HL-60/S4 treated with phorbol 12-myristate 13-acetate at 8.2 ng/mL for 4 days and 3 days (cell line): ENCODE results near the gene SNX25.

Experiments used
- in situ Hi-C: fragments of 300-500 bp; cut with MboI; formaldehyde crosslinking; loops from 2 replicates; pipeline ENCODE4 v1.15.0; 2022; ENCODE audit warnings: low sequenced_read_pairs

SNX25 gene

DNA sequence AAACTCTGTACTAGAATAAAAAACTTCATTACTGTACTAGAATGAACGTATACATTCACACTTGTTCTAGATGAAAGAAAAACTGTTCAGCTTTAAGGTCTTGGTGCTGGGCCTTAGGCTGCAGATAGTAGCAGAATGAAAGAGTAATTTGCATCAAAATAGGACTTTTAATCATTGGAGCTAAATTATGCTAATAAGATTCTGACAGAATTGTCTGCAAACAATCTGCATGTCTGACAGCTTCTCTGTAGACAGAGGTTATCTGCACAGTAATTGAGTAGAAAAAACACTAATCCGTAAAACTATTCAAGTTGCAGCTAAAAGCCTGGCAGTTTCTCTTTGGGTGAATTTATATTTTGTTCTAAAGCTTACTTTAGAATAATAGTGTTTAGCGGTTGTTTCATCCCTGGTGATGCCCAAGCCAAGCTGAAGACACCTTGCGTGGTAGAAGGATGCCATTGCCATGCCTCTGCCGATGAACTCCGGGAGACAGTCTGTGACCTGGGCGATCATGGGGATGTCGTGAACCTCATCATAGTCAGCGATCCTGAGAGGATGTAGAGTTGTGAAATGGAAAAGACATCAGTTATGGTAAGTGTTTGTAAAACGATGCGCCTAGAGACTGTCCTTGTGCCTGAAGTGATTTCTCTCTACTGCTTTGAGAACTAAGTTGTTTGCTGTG is 161.0 kb downstream of the SNX25 start:
- in situ Hi-C loops = no loop called here

DNA sequence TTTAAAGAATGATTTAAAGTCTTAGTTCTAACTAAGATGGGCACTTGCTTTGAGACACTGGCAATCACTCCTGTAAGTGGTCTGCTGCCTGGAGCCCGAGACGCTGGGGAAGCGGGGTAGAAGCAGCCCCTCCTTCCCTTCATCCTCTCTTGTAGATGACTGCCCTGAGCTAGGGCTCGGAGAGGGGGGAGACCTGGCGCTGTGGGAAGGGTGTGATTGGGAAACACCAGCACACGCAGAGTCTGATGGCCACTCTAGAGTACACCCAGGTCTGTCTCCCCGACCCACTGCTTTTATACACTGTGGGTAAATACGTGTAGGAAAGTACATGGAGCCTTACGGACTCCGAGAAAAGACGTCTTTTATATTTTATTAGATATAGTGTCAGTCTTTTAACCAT is 162.3 kb downstream of the SNX25 start:
- in situ Hi-C loops = no loop called here

DNA sequence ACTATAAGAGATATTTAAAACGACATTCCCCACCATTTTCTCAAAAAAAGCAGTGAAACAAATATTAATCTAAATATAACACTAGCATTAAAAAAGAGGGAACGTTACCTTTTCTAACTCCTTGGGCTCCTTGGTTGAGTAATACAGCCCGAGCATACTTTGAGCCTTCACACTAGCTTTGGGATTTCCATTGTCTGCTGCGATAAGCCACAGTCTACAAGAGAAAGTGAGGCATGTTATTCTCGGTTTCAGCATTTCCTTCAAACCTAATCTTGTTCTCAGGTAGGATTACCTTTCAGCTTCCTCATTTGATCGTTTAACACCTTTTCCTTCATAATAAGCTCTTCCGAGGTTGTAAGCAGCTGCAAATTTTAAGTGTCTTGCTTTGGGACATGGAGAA is 164.6 kb downstream of the SNX25 start:
- in situ Hi-C loops = no loop called here

DNA sequence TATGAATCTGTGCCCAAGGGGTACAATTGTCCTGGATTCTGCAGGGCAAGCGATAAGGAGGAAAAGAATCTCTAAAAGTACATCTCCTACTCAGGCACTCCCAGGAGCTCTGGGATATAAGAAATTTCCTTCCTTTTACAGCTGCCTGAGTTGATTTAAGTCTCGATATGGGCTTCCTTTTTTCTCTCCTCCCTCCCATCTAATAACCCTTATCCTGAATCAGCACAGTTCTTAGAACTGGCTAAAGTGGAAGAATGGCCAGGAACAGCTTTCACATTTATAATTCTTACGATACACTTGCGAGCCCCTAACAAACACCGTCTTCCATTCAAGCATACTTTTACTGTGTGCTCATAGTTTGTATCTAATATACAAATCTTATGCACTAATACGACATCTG is 165.2 kb downstream of the SNX25 start:
- in situ Hi-C loops = no loop called here

DNA sequence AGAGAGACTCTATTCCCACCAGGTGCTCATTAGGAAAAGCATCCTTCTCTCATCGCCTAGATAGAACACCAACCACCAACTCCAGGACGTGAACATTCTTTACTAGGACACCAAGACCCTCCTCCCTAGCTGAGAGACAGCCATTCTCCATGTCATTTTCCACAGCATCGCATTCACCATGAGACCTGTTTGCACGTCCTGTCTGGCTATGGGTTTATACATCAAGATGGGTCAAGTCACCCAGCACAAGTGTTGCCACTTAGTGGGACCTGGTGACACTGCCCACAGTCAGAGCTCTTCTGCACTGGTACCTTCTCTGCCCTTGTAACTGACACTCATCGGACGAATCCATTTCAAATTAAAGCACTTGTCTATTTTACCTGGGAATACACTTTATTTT is 168.9 kb downstream of the SNX25 start:
- in situ Hi-C loops = no loop called here

DNA sequence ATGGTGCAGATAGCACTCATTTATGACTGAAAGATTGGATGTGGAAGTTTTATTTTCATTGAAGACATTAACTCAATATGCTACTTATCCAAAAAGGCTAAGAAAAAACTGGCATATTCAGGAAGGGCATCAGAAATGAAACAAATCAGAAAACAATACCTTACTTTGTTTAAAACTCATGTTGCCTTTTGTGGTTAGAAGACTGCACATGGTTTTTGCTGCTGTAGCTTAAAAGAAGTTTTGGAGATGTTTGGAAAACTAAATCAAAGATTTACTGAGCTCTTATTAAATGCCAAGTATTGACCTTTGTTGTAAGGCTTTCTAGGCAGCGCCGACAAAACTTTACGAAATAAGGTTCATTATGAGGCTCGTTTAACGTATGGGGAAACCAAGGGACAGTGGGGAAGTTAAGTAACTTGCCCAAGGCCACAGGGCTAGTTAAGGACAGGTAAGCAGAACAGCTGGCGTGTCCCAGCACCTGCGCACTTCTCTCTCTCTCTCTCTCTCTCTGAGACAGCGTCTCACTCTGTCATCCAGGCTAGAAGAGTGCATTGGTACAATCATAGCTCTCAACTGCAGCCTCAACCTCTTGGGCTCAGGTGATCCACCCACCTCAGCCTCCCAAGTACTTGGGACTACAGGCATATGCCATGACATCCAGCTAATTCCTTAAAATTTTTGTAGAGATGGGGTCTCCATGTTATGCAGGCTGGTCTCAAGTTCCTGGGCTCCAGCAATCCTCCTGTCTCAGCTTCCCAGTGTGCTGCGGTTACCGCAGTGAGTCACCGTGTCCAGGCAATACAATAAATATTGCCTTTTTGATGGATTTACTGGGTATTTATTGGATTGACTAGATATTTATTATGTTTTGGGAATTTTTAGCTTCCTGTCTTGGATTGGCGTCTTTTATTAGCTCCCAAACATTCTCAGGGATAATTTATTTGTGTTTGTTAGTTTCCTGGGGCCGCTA is 170.2 kb downstream of the SNX25 start:
- in situ Hi-C loops = no loop called here

DNA sequence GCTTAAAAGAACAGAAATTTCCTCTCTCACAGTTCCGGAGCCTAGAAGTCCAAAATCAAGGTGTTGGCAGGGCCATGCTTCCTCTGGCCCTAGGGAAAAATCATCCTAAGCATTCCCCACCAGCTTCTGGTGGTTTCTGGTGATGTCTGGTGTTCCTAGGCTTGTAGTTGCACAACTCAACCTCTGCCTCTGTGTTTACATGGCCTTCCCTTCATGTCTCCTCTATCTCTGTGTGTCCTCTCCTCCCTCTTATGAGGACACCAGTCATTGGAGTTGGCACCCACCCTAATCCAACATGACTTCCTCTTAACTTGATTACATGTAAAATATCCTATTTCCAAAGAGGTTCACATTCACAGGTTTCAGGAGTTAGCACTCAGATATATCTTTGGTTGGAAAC is 170.9 kb downstream of the SNX25 start:
- in situ Hi-C loops = no loop called here

DNA sequence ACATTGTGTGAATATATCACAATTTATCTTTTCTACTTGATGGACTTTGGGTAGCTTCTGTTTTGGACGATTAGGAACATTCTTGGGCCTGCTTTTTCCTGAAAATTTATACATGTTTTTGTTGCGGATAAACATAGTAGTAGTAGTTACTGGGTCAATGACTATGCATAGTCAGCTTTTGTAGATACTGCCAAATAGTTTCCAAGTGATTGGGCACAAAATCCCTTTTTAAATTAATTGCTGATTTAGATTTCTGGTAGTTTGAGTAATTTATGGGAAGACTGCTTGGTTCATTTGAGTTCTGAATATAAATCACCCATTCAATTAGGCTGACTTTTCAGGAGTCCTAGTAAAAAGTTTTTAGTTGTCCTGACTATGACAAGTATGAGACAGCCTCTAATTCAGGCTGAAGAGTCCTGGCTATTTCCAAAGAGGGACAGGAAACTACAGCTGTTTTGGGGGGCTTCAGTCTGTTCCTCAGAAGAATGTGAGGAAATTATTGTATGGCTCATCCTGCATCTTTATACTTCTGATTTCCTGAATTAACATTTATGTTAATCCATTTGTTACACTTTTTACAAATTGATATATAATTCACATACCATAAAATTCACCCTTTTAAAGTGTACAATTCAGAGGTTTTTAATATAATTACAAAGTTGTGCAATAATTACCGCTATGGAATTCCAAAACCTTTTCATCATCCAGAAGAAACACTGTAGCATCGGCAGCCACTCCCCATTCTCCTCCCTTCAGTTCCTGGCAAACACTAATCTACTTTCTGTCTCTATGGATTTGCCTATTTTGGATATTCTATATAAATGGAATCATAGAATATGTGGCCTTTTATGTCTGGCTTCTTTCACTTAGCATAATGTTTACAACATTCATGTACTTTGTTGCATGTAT is 172.1 kb downstream of the SNX25 start:
- in situ Hi-C loops = no loop called here

DNA sequence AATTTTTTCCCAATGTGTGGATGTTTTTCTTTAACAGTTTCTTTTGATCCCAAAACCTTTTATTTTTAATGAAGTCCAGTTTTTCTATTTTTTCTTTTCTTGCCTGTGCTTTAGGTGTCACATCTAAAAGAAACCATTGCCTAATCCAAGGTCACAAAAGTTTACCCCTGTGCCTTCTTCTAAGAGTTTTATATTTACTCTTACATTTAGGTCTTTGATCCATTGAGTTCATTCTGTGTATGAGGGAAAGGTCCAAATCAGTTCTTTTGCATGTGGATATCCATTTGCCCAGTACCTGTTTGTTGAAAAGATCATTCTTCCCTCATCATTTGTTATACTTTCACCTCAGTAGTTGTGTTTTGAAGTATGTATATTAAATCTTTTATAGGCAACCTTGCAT is 173.4 kb downstream of the SNX25 start:
- in situ Hi-C loops = no loop called here

DNA sequence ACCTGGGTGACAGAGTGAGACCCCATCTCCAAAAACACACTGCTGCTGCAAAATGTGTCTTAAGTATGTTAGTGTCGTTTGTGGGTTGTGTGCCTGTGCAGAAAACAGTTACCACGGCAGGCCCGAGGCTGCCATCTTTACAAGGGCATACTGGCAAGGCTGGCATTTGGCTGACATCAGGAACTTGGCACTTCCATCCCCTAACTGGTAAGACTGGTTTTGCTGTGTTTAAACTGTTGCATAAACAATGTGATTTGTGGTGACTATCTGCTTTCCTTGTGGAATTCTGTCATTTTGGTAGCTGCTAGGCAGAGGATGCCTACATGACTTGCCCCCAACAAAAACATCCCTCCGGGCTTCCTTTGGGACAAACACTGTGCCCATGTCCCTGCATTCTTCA is 174.1 kb downstream of the SNX25 start:
- in situ Hi-C loops = no loop called here

DNA sequence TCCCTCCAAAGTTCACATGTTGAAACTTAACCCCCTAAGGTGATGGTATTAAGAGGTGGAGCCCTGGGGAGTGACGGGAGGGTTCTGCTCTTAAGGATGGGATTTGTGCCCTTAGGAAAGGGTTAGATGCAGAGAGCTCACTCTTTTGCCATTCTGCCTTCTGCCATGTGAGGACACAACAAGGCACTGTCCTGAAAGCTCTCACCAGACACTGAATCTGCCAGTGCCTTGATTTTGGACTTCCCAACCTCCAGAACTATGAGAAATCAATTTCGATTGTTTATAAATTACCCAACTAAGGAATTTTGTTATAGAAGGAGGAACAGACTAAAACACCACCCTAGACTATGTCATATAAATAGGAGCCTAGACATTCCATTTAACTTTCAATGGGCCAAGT is 174.7 kb downstream of the SNX25 start:
- in situ Hi-C loops = no loop called here

DNA sequence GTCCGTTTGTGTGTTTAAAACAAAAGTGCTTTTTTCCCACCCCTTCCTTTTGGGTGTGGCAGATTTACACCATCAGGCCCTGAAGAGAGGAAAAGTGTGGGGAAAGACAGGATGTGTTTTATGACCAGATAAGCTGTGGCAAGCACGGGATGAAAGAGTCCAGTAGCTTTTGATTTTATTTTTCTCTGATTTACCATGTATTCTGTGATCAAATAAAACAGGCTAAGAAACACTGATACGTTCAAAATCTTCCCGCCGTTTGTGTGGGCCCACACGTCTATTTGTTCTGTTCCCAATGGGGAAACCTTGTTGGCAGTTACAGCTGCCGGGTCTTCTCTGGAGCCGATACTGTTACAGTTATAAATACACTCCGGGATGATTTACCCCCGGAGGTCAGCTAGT is 175.5 kb downstream of the SNX25 start:
- in situ Hi-C loops = no loop called here

DNA sequence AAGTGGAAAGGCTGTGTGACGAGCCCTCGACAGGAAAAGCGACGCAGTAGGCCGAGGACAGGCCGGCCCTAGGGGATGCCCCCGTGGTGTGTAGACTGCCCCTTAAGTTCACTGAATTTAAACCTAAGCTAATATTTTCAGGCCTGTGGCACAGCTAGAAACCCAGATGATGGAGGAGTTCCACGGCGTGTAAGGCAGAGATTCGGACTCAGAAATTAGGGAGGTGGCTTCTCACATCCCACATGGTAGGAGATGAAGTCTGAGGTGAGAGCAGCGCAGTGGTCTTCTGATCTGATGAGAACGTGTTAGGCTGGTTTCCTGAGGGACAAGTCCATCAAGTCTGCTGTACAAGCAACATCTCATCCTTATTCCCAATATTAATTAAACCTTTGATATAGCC is 178.6 kb downstream of the SNX25 start:
- in situ Hi-C loops = no loop called here

DNA sequence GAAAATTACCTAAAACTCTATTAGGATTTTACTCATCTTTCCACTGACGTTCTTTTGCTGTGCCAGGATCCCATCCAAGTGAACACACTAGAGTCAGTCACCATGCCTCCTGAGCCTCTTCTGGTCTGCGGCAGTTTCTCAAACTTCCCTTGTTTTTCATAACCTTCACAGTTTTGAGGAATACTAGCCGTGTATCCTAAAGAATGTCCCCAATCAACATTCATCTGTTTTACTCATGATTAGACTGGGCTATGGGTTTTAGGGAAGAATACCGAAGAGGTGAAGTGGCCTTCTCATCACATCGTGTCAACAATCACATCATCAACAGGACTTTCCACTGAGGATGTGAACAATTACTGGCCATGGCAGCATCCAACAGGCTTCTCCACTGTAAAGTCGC is 181.5 kb downstream of the SNX25 start:
- in situ Hi-C loops = no loop called here

DNA sequence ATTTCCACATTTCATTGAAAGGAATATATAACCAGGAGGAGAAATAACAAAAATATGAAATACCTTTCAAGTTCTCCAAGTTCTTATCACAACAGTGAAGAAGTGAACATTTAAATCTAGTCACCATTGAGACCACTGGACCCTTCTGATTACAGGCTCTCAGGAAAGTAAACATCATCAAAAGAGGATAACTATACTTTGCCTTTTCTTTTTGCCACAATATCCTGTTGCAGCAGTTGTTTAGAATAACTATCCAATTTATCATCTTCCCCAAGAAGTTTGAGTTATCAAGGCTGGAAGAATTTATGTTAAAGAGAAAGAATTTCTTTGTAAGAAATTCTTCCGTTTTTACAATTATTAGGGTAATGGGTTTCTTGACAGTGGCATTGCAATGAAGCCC is 182.8 kb downstream of the SNX25 start:
- in situ Hi-C loops = no loop called here

DNA sequence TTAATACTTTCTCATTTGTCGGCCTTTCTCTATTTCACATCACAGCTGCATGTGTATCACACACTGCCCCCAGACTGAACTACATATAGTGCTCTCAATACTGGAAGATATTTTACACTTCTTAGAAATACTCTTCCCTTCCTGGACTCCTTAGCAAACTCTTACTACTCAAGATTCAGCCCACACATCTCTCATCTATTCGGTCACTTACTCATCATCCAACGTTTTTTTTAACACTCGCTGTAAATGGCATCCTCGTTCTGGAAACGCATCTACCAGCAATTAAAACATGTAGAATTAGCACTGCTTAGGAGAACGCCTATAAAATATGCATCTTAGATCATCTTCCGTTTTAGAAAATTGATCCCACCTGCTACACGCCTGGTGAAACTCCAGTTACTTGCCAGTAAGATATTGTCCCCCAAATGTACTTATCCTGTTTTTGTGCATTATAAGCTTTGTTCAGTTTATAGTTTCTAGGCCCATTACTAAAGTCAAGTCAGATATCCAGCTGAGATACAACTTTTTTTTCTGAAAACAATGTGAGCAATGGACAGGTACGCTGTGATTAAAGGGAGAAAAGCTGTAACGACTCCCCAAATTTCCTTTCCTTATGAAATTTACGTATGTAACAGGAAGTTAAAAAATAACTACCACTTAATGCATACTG is 185.3 kb downstream of the SNX25 start:
- in situ Hi-C loops = no loop called here

DNA sequence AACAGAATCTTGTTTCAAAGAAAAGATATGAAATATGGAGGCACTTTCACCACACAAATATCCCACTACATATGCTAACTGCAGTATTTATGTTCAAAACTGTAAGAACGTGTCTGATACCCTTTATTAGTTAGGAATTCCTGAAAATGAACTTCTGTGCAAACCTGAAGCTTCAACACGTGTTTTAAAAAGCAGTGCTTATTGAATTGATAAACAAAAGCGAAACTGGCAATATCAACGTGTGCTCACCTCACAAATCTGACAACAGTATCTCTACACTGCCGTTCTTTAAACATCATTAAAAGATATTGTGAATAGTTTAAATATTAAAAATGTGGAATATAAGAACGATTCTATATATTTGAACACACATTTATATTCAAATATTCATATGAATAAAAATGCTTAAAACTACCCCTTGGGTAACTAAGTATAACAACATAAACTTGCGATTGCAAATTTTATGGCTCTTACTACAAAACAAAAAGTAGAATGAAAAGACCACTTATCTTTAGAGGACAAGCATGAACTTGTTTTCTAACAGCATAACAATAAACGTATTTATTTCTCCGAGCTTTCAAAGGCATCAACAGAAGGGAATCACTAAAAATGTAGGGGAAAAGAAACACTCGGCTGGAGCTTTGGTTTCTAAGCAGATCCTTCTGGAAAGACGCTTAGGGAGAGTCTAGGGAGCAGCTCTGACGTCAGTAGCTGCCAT is 186.0 kb downstream of the SNX25 start, which contains the start of gene LRP2BP:
TSS of gene LRP2BP (minus strand) at position 687 of the 718 bp plus-strand sequence. CDS start 17,738 bp downstream, outside the sequence.
- in situ Hi-C loops = no loop called here

DNA sequence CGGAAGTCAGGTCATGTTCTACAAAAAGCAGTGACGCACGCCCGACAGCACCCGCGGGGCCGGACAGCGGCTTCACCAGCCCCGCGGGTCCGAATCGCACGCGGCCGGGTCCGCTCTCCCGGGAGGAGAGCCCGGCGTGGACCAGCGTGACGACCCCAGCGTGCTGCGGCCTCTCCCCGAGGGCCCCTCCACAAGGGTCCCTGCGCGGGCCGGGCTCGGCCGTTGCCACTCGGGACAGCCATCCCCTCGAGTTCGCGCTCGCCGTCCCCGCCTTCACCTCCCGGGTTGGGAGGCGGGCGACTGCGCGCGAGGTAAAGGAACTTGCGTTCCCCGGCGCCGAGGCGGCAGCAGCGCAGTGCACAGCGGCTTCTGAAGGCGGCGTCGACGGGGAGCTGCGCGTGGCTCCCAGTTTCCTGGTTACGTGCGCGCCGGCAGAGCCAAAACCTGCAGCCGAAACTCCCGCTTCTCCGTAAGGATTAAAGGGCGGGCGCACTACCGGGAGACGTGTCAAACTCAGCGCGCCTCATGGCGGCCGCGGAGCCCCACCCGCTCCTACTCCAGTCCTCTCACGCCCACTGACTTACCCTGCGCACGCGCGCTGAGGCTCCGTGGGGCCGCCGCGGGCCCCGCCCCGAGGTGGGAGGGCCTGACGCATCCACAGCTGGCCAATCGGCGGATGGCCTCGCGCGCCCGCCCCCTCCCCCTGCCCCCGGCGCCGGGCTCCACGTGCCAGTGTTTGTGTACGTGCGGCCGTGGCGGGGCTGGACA is 186.7 kb downstream of the SNX25 start:
- in situ Hi-C loops = no loop called here

DNA sequence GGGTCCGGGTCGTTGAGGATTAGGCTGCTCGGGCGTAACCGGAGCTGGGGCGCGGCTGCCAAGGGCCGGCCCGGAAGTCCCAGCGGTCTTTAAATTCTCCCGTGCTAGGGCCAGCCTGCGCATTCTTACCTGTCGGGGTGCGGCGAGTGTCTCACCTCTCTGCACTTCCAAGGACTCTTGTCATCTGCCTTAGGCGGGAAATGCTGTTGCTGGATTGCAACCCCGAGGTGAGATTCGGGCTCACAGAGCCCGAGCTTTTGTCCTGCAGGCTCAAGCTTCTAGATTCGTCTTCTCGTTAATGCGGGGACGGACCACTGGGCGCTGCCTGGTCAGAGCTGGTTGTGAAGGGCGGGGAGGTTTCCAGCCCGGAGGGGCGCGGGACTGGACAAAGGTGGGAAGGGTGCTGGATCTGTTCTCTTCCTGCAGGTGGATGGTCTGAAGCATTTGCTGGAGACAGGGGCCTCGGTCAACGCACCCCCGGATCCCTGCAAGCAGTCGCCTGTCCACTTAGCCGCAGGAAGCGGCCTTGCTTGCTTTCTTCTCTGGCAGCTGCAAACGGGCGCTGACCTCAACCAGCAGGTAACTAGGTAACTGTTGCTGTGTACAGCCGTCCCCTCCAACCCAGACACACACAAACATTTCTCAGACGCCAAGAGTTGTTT is 187.5 kb downstream of the SNX25 start, which contains the start of gene ANKRD37:
TSS of gene ANKRD37 (plus strand) at position 118 of the 662 bp plus-strand sequence. CDS start at position 201, 83 bp downstream.
- in situ Hi-C loops = no loop called here
